CD4-positive, CD25-positive, alpha-beta regulatory T cell (primary cell): ENCODE results near the gene CTNNA2. TPM values are rescaled to one million over a fixed set of nuclear protein-coding genes. Genes with fewer than 3 reads are reported as not detected.

Experiments used
- ATAC-seq, 2 donors: fragments of 150-1000 bp; cut with Tn5 transposase; one replicate each; pipeline ENCODE4 v1.10.0; 2021; ENCODE audit warnings: low read depth in 2 of 2, moderate number of reproducible peaks in 2 of 2, moderate library complexity in 1 of 2
- DNase-seq, 3 donors: peaks; one replicate each; pipeline versions ENCODE4 v3.0.0 to v3.0.0-alpha.2; 2012 to 2022; ENCODE audit warnings: mixed read lengths in 1 of 3
- H3K27ac ChIP-seq: one replicate; pipeline ENCODE4 v1.7.0; 2013; ENCODE audit warnings: mild to moderate bottlenecking, low read length; ENCODE audit not compliant: insufficient read depth, poor library complexity, severe bottlenecking
- H3K27me3 ChIP-seq: one replicate; pipeline ENCODE4 v1.7.0; 2013; ENCODE audit warnings: low read length; ENCODE audit not compliant: control insufficient read depth, insufficient read depth
- H3K36me3 ChIP-seq: one replicate; pipeline ENCODE4 v1.7.0; 2013; ENCODE audit warnings: mild to moderate bottlenecking, low read length, moderate library complexity; ENCODE audit not compliant: control insufficient read depth, insufficient read depth
- H3K4me1 ChIP-seq: 2 replicates; pipeline ENCODE4 v1.7.0; 2013; ENCODE audit warnings: mild to moderate bottlenecking, low read length; ENCODE audit not compliant: insufficient read depth, control insufficient read depth, poor library complexity, severe bottlenecking
- H3K4me3 ChIP-seq: one replicate; pipeline ENCODE4 v1.7.0; 2013; ENCODE audit warnings: low read depth, mild to moderate bottlenecking, low read length, moderate library complexity
- H3K9me3 ChIP-seq, 2 experiments: 1 replicate in 1 of 2; 2 replicates in 1 of 2; pipeline ENCODE4 v1.7.0; 2013; ENCODE audit warnings: low read length in 2 of 2, mild to moderate bottlenecking in 1 of 2, moderate library complexity in 1 of 2; ENCODE audit not compliant: control insufficient read depth in 2 of 2
- H3K27ac Mint-ChIP-seq, 3 donors: one replicate each; pipeline ENCODE4 v1.8.0; 2020 to 2022; ENCODE audit warnings: mild to moderate bottlenecking in 3 of 3, mixed read lengths in 3 of 3, moderate library complexity in 2 of 3
- H3K27me3 Mint-ChIP-seq: one replicate; pipeline ENCODE4 v1.8.0; 2022; ENCODE audit warnings: mild to moderate bottlenecking, mixed read lengths
- H3K36me3 Mint-ChIP-seq: one replicate; pipeline ENCODE4 v1.8.0; 2020; ENCODE audit warnings: mixed read lengths
- H3K4me1 Mint-ChIP-seq, 4 donors: one replicate each; pipeline ENCODE4 v1.8.0; 2020 to 2022; ENCODE audit warnings: mixed read lengths in 4 of 4, mild to moderate bottlenecking in 1 of 4
- H3K4me3 Mint-ChIP-seq, 4 donors: one replicate each; pipeline ENCODE4 v1.8.0; 2020 to 2022; ENCODE audit warnings: mild to moderate bottlenecking in 4 of 4, mixed read lengths in 4 of 4, moderate library complexity in 3 of 4
- H3K9me3 Mint-ChIP-seq, 7 donors: one replicate each; pipeline ENCODE4 v1.8.0; 2020 to 2022; ENCODE audit warnings: mixed read lengths in 7 of 7, mild to moderate bottlenecking in 3 of 7, moderate library complexity in 2 of 7
- polyA plus RNA-seq, 4 donors: library from polyadenylated mRNA; unstranded; fragments of 300-500 nt; fragmentation: Illumina TruSeq; gene quantifications; one replicate each; pipeline ENCODE4 v1.2.3, GENCODE V29; 2021
- total RNA-seq: library from RNA; stranded (reverse); gene quantifications from one replicate; pipeline ENCODE4 v1.2.3, GENCODE V29; 2022

Gene CTNNA2
- total and polyA plus RNA-seq, 5 donors from 2014 or later: not detected

DNA sequence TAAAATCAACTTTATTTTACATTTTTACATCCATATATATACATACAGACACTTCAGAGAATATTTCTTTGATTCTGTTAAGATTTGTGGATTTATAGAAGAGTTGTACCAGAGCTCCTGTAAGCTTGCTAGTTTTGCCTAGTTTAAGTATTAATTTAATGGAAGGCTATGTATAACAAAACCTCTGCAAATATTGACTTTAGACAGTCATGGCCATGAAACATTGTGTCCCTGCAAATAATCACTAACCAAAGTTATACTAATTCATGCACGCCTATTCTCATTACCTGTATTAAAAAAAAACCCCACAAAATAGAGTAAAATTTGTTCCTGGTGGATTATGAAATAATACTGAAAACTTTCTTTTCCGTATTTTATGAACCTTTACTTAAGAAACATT, 379.3 kb downstream of the CTNNA2 start:
- H3K4me1 ChIP-seq: no peaks in the 10 kb centered on the region
- Mint-ChIP-seq H3K4me3 (no peak overlapping the region), H3K4me1 (no peaks in the 10 kb centered on the region), H3K36me3 (no peaks in the 10 kb centered on the region), H3K27me3 (no peaks in the 10 kb centered on the region), H3K27ac (no peak overlapping the region), H3K9me3 (peaks cover 0 to 4% (median 0%) of the 10 kb centered on the region in 7 donors)
- H3K9me3 ChIP-seq: no peaks in the 10 kb centered on the region
- ATAC-seq (no peak), DNase-seq (no peak)
- H3K36me3 ChIP-seq: no peaks in the 10 kb centered on the region
- no peak overlapping the region for H3K4me3 ChIP-seq
- H3K27ac ChIP-seq: no peak overlapping the region
- H3K27me3 ChIP-seq: no peaks in the 10 kb centered on the region

DNA sequence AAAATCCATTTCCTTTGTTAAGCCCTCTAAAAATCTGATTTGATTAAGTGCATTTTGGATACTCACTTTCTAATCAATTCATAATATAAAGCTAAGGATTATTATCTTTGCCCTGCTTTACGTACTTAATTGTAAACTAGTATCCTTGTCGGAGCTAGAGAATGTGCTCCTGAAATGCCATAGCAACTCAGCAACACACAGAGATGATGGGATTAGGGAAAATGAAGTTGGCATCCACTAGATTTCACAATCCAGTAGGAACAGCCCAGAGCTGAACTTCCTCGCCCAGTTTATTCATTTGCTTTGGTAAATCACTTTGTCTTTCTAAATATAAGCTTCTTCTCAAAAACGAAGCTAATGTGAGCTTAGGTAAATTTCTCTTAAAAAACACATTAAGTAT, 386.3 kb downstream of the CTNNA2 start:
- DNase-seq (no peak), ATAC-seq (no peak)
- no peaks in the 10 kb centered on the region for H3K27me3 Mint-ChIP-seq
- H3K4me3 Mint-ChIP-seq: no peak overlapping the region
- peaks cover 0 to 14% (median 4%) of the 10 kb centered on the region in 7 donors for H3K9me3 Mint-ChIP-seq
- no peaks in the 10 kb centered on the region for H3K4me1 ChIP-seq
- no peaks in the 10 kb centered on the region for H3K9me3 ChIP-seq
- H3K4me3 ChIP-seq: no peak overlapping the region
- H3K36me3 Mint-ChIP-seq: no peaks in the 10 kb centered on the region
- no peak overlapping the region for H3K27ac ChIP-seq
- H3K4me1 Mint-ChIP-seq: no peaks in the 10 kb centered on the region
- no peaks in the 10 kb centered on the region for H3K27me3 ChIP-seq
- no peak overlapping the region for H3K27ac Mint-ChIP-seq
- no peaks in the 10 kb centered on the region for H3K36me3 ChIP-seq

DNA sequence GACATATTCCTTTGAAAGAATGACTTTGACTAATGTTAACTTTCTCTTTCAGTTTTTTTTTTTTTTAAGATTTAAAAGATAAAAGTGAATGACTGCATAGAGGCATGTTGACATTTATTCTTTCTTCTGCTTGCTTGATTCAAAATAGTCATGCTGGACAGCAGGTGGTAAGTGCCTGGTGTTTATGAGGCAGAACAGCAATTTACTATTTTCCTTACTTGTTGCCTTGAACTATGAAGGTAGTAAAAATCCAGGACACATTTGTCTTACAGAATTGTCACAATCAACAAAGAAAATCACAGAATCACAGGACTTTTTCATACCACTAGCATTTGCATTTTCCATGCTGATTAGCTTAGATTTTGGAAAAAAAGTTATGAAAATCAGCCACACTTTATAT, 388.3 kb downstream of the CTNNA2 start:
- Mint-ChIP-seq H3K9me3 (peaks cover 2 to 14% (median 4%) of the 10 kb centered on the region in 7 donors), H3K27ac (no peak overlapping the region), H3K4me1 (no peaks in the 10 kb centered on the region), H3K27me3 (no peaks in the 10 kb centered on the region), H3K36me3 (no peaks in the 10 kb centered on the region), H3K4me3 (no peak overlapping the region)
- Histone ChIP-seq H3K27ac (no peak overlapping the region), H3K36me3 (no peaks in the 10 kb centered on the region), H3K9me3 (no peaks in the 10 kb centered on the region), H3K4me3 (no peak overlapping the region), H3K27me3 (no peaks in the 10 kb centered on the region), H3K4me1 (no peaks in the 10 kb centered on the region)
- ATAC-seq (no peak), DNase-seq (no peak)

DNA sequence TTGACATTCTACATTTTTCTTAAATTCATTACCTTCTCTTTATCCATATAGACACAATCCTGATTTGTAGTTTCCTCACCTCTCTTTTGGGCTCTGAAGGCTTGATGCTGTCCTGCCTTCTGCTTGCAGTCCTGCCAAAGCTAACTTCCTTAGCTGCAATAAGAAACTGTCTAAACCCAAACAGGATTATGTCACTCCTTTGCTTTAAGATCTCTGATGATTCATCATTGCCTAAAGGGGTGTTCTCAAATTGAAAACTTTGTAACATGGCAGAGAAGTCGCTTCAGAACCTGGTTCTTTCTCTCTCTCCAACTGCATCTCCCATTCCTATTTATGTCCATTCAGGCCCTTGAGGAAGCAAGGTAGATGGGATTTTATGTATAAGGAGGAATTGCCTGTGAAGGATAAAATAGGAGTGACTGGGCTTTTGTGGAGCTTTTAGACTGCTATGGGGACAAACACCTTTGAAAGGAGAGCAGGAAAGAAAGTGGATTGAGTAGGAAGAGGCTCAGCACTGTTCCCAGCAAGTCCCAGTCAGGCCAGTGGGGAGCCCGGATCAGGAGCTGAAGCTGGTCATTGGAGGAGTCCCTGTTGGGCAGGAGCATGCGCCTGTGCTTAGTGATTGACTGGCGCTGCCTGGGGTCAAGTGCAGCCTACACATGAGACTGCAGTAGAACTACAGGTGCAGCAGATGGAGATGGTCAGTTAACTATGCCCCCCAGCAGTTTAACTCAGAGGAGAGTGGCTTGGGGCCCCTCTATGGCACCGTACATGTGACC, 390.6 kb downstream of the CTNNA2 start:
- no peak for ATAC-seq
- no peaks in the 10 kb centered on the region for H3K27me3 Mint-ChIP-seq
- Histone ChIP-seq H3K4me3 (no peak overlapping the region), H3K27me3 (no peaks in the 10 kb centered on the region), H3K9me3 (no peaks in the 10 kb centered on the region), H3K36me3 (no peaks in the 10 kb centered on the region), H3K27ac (no peak overlapping the region), H3K4me1 (no peaks in the 10 kb centered on the region)
- no peak overlapping the region for H3K27ac Mint-ChIP-seq
- no peak for DNase-seq
- H3K4me3 Mint-ChIP-seq: no peak overlapping the region
- no peaks in the 10 kb centered on the region for H3K36me3 Mint-ChIP-seq
- no peaks in the 10 kb centered on the region for H3K4me1 Mint-ChIP-seq
- H3K9me3 Mint-ChIP-seq: peaks cover 2 to 11% (median 6%) of the 10 kb centered on the region in 7 donors

DNA sequence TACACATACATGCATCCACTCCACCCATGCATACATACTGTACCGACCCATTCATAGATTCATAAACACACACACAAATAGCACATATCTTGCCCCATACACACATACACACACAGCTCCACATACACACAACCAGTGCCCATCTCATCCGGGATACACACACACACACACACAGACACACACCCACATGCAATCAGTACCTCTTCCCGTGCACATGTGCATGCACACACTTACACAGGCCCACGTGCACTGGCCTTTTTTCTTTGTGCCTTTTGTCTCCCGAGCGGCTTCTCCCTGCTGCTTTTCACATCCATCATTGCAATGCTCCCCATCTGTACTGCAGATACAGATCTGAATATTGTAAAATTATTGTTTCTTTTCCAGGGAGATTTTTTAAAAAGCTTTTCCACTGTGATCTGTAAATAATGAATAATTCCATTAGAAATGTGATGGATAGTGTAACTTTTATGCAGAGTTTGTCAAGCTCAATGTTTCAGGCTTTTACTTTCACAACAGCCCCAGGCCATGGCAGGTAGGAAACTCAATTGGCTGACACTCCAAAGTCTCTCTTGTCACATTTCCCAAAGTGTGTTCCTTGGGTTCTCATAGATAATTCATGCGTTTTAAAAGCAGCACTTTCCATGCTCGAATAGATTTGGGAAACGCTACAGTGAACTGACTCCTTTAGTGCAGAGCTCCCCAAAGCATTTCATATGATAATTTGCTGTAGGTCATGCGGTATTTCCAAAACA, 393.5 kb downstream of the CTNNA2 start:
- Mint-ChIP-seq H3K4me1 (no peaks in the 10 kb centered on the region), H3K36me3 (no peaks in the 10 kb centered on the region), H3K27ac (no peak overlapping the region), H3K27me3 (no peaks in the 10 kb centered on the region), H3K4me3 (no peak overlapping the region), H3K9me3 (peaks cover 3 to 8% (median 6%) of the 10 kb centered on the region in 7 donors)
- H3K4me1 ChIP-seq: no peaks in the 10 kb centered on the region
- no peaks in the 10 kb centered on the region for H3K9me3 ChIP-seq
- H3K4me3 ChIP-seq: no peak overlapping the region
- no peak overlapping the region for H3K27ac ChIP-seq
- H3K36me3 ChIP-seq: no peaks in the 10 kb centered on the region
- no peak for DNase-seq
- no peak for ATAC-seq
- no peaks in the 10 kb centered on the region for H3K27me3 ChIP-seq

DNA sequence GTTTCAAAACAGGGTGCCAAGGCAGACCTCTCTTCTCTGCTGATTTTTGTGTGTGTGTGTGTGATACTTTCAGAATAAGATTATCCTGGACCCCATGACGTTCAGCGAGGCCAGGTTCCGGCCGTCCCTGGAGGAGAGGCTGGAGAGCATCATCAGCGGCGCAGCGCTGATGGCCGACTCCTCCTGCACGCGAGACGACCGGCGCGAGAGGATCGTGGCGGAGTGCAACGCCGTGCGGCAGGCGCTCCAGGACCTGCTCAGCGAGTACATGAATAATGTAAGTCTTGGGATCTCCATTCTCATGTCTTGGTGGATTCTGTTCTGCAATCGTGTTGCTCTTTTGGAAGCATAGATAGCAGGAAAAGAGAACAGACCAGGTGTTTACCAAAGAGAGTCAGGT, 396.7 kb downstream of the CTNNA2 start:
- Mint-ChIP-seq H3K9me3 (peaks cover 0 to 19% (median 6%) of the 10 kb centered on the region in 7 donors), H3K4me3 (no peak overlapping the region), H3K27ac (no peak overlapping the region), H3K27me3 (no peaks in the 10 kb centered on the region), H3K4me1 (no peaks in the 10 kb centered on the region), H3K36me3 (no peaks in the 10 kb centered on the region)
- Histone ChIP-seq H3K27ac (no peak overlapping the region), H3K27me3 (no peaks in the 10 kb centered on the region), H3K4me3 (no peak overlapping the region), H3K4me1 (no peaks in the 10 kb centered on the region), H3K36me3 (no peaks in the 10 kb centered on the region), H3K9me3 (no peaks in the 10 kb centered on the region)
- DNase-seq: no peak
- ATAC-seq: no peak

DNA sequence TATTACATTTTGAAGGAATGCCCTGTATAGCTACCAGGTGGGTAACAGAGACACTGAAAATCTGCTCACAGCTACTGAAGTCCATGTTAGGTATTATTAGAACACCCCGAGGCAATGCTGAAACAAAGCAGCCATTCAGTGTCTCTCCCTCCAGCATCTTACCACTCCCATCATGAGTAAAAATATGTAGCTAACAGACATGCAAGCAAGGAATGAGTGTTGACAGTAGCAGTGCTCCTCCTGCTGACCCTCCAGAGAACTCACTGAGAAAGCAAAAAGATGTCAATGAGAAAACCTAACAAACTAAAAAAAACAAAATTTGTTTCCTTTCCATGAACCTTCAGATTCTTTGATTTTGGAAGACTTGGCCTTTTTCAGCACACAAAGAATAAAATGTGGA, 397.8 kb downstream of the CTNNA2 start:
- no peaks in the 10 kb centered on the region for H3K36me3 ChIP-seq
- H3K4me3 ChIP-seq: no peak overlapping the region
- no peak overlapping the region for H3K27ac Mint-ChIP-seq
- ATAC-seq: no peak
- H3K36me3 Mint-ChIP-seq: no peaks in the 10 kb centered on the region
- H3K9me3 ChIP-seq: no peaks in the 10 kb centered on the region
- H3K9me3 Mint-ChIP-seq: peaks cover 0 to 19% (median 6%) of the 10 kb centered on the region in 7 donors
- no peaks in the 10 kb centered on the region for H3K4me1 ChIP-seq
- H3K27me3 Mint-ChIP-seq: no peaks in the 10 kb centered on the region
- H3K4me1 Mint-ChIP-seq: no peaks in the 10 kb centered on the region
- no peaks in the 10 kb centered on the region for H3K27me3 ChIP-seq
- no peak overlapping the region for H3K4me3 Mint-ChIP-seq
- H3K27ac ChIP-seq: no peak overlapping the region
- DNase-seq: no peak
